Measurements from ENCODE around the gene KHNYN. TPM values are rescaled to one million over a fixed set of nuclear protein-coding genes. Genes with fewer than 3 reads are reported as not detected.

The KHNYN gene
- total and polyA plus RNA-seq, 4 donors, result 15.2 to 64.9 (median 42.3) TPM

DNA sequence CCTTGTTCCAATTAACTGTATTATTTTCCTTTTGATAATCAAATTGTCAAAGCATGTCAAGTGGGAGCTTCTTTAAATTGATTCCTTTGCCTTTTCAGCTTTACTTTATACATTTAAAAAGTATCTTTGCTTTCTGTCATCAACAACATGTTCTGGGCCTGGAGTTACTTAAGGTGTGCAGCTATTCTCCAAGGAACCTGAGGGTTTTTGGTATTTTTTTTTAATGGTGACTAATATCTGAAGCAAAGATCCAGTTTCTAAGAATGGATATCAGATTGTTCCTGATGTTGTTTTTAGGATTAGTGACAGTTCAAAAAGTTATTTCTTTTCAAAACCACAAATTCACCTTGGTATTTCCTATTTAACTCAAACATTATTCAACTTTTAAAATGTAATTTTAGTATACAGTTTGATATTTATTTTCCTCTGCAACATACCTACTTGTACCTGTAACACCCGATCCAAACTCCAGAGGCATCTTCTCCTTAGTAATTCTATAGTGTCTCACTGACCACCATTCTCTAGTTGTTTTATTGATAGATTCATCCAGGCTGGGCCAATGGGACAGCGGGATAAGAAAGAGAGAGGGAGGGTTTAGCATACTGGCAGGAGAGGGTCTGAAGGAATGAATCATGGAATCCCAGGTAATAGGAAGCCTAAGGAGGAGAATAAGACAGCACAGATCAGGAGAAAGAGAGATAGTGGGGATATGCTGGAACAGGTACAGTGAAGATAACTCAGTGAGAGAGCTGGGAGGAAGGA, 3.4 kb upstream of the KHNYN start:
- ATAC-seq (ENCODE audit: low FRiP score) (no peak), DNase-seq (no peak)
- intact Hi-C loops (cut with DNase I), result no loop called here
- WGBS, 2 donors, result 87 to 90% methylated on average over 2 of the region's 2 CpGs
- Histone ChIP-seq H3K4me3 (ENCODE audit: low read length in 2 of 2) (no peak overlapping the region), H3K4me1 (ENCODE audit: control insufficient read depth in 1 of 2, insufficient read depth in 2 of 2, low read length in 2 of 2) (no peaks in the 10 kb centered on the region), H3K9me3 (ENCODE audit: control insufficient read depth, low read length) (no peaks in the 10 kb centered on the region), H3K27ac (ENCODE audit: low read depth in 1 of 2, low read length in 2 of 2) (no peak overlapping the region), H3K36me3 (ENCODE audit: control insufficient read depth in 1 of 2, insufficient read depth in 2 of 2, low read length in 1 of 2) (no peaks in the 10 kb centered on the region), H3K27me3 (ENCODE audit: control insufficient read depth in 1 of 2, insufficient read depth in 2 of 2, low read length in 1 of 2) (no peaks in the 10 kb centered on the region)

DNA sequence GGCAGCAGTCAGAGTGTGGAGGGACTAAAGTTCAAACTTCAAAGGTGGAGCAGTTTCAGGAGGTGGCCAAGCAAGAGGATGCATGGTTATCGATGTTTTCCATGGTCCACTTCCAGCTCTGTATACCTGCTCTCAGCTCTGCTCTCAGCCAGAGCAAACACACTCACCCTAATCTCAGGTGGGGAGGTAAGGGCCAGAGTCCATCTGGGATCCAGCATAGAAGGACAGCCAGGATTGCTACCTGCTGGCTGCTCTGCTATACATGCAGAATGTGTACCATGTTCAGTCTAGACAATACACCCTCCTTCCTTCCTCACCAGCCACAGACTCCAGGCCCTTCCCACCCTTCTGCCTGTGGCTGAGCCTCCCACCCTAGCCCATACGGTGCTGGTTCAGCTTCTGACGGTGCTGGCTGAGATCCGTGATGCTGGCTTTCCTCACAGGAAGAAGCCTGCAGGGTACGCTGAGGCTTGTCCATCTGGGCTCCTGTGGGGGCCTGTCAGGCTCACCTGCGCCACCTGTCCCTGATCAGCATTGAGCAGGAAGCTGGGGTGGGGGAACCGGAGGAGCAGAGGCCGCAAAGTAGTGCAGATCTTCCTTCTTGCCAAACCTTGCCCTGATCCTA, 2.7 kb upstream of the KHNYN start:
- 86 to 87% methylated on average over 8 of the region's 8 CpGs for WGBS, 2 donors
- Histone ChIP-seq H3K36me3 (ENCODE audit: control insufficient read depth in 1 of 2, insufficient read depth in 2 of 2, low read length in 1 of 2) (no peaks in the 10 kb centered on the region), H3K9me3 (ENCODE audit: control insufficient read depth, low read length) (no peaks in the 10 kb centered on the region), H3K4me3 (ENCODE audit: low read length in 2 of 2) (no peak overlapping the region), H3K27ac (ENCODE audit: low read depth in 1 of 2, low read length in 2 of 2) (no peak overlapping the region), H3K27me3 (ENCODE audit: control insufficient read depth in 1 of 2, insufficient read depth in 2 of 2, low read length in 1 of 2) (no peaks in the 10 kb centered on the region), H3K4me1 (ENCODE audit: control insufficient read depth in 1 of 2, insufficient read depth in 2 of 2, low read length in 2 of 2) (no peaks in the 10 kb centered on the region)
- ATAC-seq (ENCODE audit: low FRiP score), result no peak
- intact Hi-C loops (cut with DNase I), result no loop called here
- DNase-seq, result peak in 1 of 2 donors; percentile 43

DNA sequence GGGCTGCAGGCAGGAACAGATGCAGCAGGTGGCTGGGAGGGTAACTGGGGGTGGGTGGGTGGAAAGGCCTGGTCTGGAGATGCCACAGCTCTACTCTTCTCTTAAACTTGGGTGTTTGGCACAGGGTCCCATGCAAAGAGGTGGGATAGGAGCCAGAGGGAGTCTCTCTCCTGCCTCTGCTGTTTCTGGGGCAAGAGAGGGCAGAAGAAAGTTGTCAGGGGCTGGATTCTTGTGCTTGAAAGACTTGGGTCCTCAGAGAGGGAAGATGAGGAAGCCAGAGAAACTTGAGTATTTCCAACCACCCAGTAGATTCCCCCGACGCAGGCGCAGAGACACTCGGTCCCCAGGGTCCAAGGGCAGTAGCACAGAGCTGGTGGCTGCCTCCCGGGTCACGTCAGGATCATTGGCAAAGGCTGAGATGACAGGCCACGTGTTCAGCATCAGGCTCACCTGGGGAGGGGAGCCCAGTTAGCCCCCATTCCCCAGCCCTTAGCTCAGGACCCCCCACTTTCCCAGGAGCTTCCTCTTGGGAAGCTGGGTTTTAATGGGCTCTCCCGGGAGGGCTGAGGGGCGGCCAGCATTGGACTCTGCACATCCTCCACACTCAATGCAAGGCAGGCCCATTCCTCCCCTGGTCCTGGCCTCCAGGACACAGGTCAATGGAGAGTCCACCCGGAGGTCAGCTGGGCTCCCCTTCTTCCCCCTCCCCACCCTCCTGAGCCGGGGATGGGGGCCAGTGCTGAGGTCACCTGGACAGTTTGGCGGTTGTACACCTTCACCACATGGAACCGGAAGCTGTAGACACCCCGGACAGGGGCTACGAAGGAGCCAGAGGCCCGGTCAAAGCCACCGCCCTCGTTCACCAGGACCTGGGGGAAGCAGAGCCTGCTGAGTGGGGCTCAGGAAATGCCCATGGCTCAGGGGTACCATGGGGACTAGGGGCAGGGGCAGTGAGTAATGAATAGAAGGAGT, 1.9 kb upstream of the KHNYN start:
- H3K4me3 ChIP-seq (ENCODE audit: low read length in 2 of 2), result no peak overlapping the region
- no peaks in the 10 kb centered on the region for H3K4me1 ChIP-seq (ENCODE audit: control insufficient read depth in 1 of 2, insufficient read depth in 2 of 2, low read length in 2 of 2)
- intact Hi-C loops (cut with DNase I), result no loop called here
- H3K36me3 ChIP-seq (ENCODE audit: control insufficient read depth in 1 of 2, insufficient read depth in 2 of 2, low read length in 1 of 2), result no peaks in the 10 kb centered on the region
- ATAC-seq (ENCODE audit: low FRiP score), result no peak
- WGBS, 2 donors, result 88 to 89% methylated on average over 17 to 18 of the region's 18 CpGs
- H3K27ac ChIP-seq (ENCODE audit: low read depth in 1 of 2, low read length in 2 of 2), result no peak overlapping the region
- DNase-seq, result peak in 1 of 2 donors; percentile 43
- no peaks in the 10 kb centered on the region for H3K27me3 ChIP-seq (ENCODE audit: control insufficient read depth in 1 of 2, insufficient read depth in 2 of 2, low read length in 1 of 2)
- no peaks in the 10 kb centered on the region for H3K9me3 ChIP-seq (ENCODE audit: control insufficient read depth, low read length)

DNA sequence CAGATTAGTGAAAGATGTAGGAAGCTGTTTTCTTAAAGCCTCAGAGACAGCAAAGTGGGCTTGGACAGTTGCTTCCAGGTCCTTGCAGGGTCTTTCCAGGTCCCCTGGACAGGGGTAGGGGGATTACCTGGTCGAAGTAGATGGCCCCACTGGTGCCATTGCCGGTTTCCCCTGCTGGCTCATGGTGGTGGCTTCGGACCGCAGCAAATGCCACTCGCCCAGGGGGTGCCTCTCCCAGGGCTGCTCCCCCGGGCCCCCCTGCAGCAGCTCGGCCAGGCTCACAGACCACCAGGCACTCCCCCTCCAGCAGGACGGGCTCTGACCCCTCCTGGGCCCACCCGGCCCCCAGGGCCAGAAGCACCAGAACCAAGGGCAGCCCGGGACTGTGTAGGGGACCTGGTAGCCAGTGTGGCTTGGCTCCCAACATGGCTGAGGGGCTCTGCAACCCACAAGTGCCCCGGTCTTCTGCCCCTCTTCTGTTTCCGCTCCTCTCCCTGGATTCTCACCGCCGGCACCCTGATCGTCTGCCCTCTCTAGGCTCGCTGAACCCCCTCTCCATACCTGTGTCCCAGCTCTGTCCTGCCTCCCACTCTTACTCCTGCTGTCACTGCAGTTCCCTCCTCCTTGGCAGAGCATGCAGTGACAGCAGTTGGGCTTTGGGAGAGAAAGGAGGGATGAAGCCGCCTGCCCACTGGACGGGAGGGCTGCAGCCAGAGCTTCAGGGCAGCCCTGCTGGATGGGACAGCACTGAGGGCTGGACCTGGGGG, 943 bp upstream of the KHNYN start:
- DNase-seq, result peak in 1 of 2 donors; percentile 56
- intact Hi-C loops (cut with DNase I), result no loop called here
- no peaks in the 10 kb centered on the region for H3K36me3 ChIP-seq (ENCODE audit: control insufficient read depth in 1 of 2, insufficient read depth in 2 of 2, low read length in 1 of 2)
- no peak for ATAC-seq (ENCODE audit: low FRiP score)
- peak overlapping the region; percentile 82 to 94 for H3K27ac ChIP-seq (ENCODE audit: low read depth in 1 of 2, low read length in 2 of 2)
- H3K4me3 ChIP-seq (ENCODE audit: low read length in 2 of 2), result no peak overlapping the region
- H3K9me3 ChIP-seq (ENCODE audit: control insufficient read depth, low read length), result no peaks in the 10 kb centered on the region
- no peaks in the 10 kb centered on the region for H3K27me3 ChIP-seq (ENCODE audit: control insufficient read depth in 1 of 2, insufficient read depth in 2 of 2, low read length in 1 of 2)
- no peaks in the 10 kb centered on the region for H3K4me1 ChIP-seq (ENCODE audit: control insufficient read depth in 1 of 2, insufficient read depth in 2 of 2, low read length in 2 of 2)
- 89 to 91% methylated on average over 14 to 18 of the region's 18 CpGs for WGBS, 2 donors

DNA sequence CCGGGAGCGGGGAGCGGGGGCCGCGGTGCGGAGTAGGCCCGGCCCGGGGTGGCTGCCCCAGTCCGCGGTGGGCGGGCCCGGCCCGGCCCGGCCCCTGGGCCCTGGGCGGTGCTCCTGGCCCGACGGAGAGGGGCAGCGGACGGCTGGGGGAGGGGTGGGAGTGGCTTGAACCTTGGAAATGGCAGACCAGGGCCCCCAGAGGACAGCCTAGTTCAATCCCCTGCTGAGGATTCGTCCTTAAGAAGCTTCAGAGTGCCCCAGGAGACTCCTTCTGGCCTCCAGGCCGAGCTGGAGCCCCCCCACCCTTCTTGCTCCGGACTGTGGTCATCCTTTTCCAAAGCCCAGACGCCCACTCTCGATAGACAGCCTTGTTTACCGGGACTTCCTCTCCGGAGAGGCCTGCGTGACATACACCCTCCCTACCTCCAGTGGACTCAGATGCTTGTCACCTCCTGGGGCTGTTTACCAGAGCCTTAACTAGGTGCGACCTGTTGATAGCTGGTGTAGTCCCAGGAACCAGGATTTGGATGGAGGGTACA, 458 bp downstream of the KHNYN start:
- peak overlapping the region; percentile 90 to 94 for H3K27ac ChIP-seq (ENCODE audit: low read depth in 1 of 2, low read length in 2 of 2)
- H3K4me1 ChIP-seq (ENCODE audit: control insufficient read depth in 1 of 2, insufficient read depth in 2 of 2, low read length in 2 of 2), result no peaks in the 10 kb centered on the region
- 1% methylated on average over 19 to 28 of the region's 28 CpGs for WGBS, 2 donors
- H3K4me3 ChIP-seq (ENCODE audit: low read length in 2 of 2), result peak overlapping the region; percentile 60 to 66
- peak; percentile 92 for ATAC-seq (ENCODE audit: low FRiP score)
- H3K9me3 ChIP-seq (ENCODE audit: control insufficient read depth, low read length), result no peaks in the 10 kb centered on the region
- intact Hi-C loops (cut with DNase I), result loop anchor here (1.0 to 10.0 kb wide), 4 partner anchors 64 to 315 kb away; partner anchors contain the start of genes DCAF11 (in 1 of the 2) and NRL (in 1 of the 2)
- H3K36me3 ChIP-seq (ENCODE audit: control insufficient read depth in 1 of 2, insufficient read depth in 2 of 2, low read length in 1 of 2), result no peaks in the 10 kb centered on the region
- no peaks in the 10 kb centered on the region for H3K27me3 ChIP-seq (ENCODE audit: control insufficient read depth in 1 of 2, insufficient read depth in 2 of 2, low read length in 1 of 2)
- DNase-seq, result peak; percentile 93 to 94

DNA sequence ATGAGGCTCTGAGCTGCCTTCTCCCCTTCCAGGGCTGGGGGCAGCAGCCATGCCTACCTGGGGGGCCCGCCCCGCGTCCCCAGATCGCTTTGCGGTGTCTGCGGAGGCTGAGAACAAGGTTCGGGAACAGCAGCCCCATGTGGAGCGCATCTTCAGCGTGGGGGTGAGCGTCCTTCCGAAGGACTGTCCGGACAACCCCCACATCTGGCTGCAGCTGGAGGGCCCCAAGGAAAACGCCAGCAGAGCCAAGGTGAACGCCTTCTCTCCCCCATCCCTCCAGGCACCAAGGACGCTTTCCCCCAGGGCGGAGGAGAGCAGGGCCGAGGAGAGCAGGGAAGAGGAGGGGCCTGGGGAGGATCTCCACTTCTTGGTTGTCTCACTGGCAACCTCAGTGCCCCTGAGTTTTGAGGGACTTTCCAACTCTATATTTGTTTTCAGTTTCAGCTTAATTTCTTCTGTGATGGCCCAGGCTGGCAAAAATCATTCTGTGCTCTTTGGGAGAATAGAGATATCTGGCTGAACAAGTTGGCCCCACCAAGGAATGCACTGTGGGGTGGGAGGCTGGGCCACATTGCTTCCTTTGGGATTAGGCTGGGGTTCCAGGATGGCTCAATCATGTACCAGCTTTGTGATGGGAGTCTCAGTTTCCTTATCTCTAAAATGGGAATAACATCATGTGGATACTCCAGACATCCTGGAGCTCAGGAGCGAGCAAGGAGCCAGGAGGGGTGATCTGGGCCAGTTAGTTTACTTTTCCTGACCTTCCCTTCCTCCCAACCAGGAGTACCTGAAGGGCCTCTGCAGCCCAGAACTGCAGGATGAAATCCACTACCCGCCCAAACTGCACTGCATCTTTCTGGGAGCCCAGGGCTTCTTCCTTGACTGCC, 1.2 kb downstream of the KHNYN start:
- WGBS, 2 donors, result 10 to 11% methylated on average over 15 to 19 of the region's 19 CpGs
- no peaks in the 10 kb centered on the region for H3K4me1 ChIP-seq (ENCODE audit: control insufficient read depth in 1 of 2, insufficient read depth in 2 of 2, low read length in 2 of 2)
- ATAC-seq (ENCODE audit: low FRiP score), result peak; percentile 73
- H3K9me3 ChIP-seq (ENCODE audit: control insufficient read depth, low read length), result no peaks in the 10 kb centered on the region
- peak overlapping the region; percentile 83 to 94 for H3K27ac ChIP-seq (ENCODE audit: low read depth in 1 of 2, low read length in 2 of 2)
- peak overlapping the region; percentile 60 to 66 for H3K4me3 ChIP-seq (ENCODE audit: low read length in 2 of 2)
- no peaks in the 10 kb centered on the region for H3K36me3 ChIP-seq (ENCODE audit: control insufficient read depth in 1 of 2, insufficient read depth in 2 of 2, low read length in 1 of 2)
- intact Hi-C loops (cut with DNase I), result loop anchor here (1.0 to 10.0 kb wide), 4 partner anchors 65 to 316 kb away; partner anchors contain the start of genes DCAF11 (in 1 of the 2) and NRL (in 1 of the 2)
- H3K27me3 ChIP-seq (ENCODE audit: control insufficient read depth in 1 of 2, insufficient read depth in 2 of 2, low read length in 1 of 2), result no peaks in the 10 kb centered on the region
- DNase-seq, result peak; percentile 60 to 80

DNA sequence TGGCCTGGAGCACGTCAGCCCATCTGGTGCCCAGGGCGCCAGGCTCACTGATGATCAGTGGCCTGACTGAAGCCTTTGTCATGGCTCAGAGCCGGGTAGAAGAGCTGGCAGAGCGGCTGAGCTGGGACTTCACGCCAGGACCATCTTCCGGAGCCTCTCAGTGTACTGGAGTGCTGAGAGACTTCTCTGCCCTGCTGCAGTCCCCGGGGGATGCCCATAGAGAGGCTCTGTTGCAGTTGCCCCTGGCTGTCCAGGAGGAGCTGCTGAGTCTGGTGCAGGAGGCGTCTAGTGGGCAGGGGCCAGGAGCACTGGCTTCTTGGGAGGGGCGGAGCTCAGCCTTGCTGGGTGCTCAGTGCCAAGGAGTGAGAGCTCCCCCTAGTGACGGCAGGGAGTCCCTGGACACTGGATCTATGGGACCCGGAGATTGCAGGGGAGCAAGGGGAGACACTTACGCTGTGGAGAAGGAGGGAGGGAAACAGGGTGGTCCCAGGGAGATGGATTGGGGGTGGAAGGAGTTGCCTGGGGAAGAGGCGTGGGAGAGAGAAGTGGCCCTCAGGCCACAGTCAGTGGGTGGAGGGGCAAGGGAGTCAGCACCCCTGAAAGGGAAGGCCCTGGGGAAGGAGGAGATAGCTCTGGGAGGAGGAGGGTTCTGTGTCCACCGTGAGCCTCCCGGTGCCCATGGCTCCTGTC, 2.0 kb downstream of the KHNYN start:
- intact Hi-C loops (cut with DNase I), result loop anchor here in 1 of 2 donors (2.0 to 10.0 kb wide), 3 partner anchors 67 to 317 kb away; partner anchors contain the start of genes DCAF11 and NRL
- H3K4me1 ChIP-seq (ENCODE audit: control insufficient read depth in 1 of 2, insufficient read depth in 2 of 2, low read length in 2 of 2), result no peaks in the 10 kb centered on the region
- H3K27me3 ChIP-seq (ENCODE audit: control insufficient read depth in 1 of 2, insufficient read depth in 2 of 2, low read length in 1 of 2), result no peaks in the 10 kb centered on the region
- DNase-seq (peak; percentile 95 to 96), ATAC-seq (ENCODE audit: low FRiP score) (peak; percentile 85)
- no peak overlapping the region for H3K4me3 ChIP-seq (ENCODE audit: low read length in 2 of 2)
- WGBS, 2 donors, result 36 to 38% methylated on average over 15 of the region's 15 CpGs
- no peaks in the 10 kb centered on the region for H3K9me3 ChIP-seq (ENCODE audit: control insufficient read depth, low read length)
- no peak overlapping the region for H3K27ac ChIP-seq (ENCODE audit: low read depth in 1 of 2, low read length in 2 of 2)
- H3K36me3 ChIP-seq (ENCODE audit: control insufficient read depth in 1 of 2, insufficient read depth in 2 of 2, low read length in 1 of 2), result peaks cover 0 to 2% of the 10 kb centered on the region in 2 donors

All from aorta (tissue), 5 donors.